ENCODE measurements around the gene IL22RA2. TPM values are rescaled to one million over a fixed set of nuclear protein-coding genes. Genes with fewer than 3 reads are reported as not detected.

The IL22RA2 gene
- total RNA-seq, 1 experiment from 2014 or later: not detected

DNA sequence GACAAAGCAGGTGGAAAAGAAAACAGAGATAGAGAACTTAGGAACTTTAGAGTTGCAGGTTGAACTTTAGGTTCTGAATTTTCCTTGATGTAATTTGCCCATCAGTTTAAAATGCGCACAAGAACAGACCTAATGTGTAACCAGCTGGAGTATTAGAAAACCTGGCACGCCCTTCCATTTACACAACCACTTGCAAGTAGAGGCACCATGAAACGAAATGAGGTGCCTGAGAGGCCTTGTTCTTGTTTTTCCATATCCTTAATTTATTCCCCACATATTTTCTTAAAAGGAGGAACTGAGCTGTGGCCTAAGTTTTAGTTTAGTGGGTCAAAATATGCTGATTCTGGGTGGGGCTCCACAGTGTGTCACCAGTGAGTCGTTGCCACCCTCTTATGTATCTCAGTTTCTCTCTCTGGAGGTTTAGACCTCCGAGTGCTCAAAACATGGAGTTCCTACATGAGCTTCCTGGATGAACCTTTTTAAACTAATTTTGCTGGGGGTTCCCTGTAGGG lies 17.2 kb upstream of the IL22RA2 start:
- H3K4me1 ChIP-seq (replicated peaks): 0 out of 2 replicates have a peak, but pooled peaks cover 2% of the 10 kb centered on the region
- no peaks in the 10 kb centered on the region for H3K27me3 ChIP-seq (replicated peaks)

DNA sequence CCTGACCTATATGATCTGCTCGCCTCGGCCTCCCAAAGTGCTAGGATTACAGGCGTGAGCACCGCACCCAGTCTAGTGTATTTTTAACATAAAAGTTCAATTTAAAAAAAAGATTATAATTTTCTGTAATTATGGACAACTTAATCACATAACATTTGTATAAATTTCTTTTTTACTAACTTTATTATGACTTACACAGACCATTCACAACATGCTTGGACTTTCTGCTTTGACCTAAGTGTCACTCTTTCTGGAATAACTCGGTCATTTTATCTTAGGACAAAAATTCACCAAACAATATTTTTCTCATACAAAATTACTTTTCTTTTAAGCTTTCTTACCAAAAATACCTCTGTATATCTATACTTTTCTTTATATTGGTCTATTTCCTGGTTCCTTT lies 15.4 kb upstream of the IL22RA2 start:
- no peaks in the 10 kb centered on the region for H3K36me3 ChIP-seq
- H3K4me3 ChIP-seq: no peak overlapping the region
- DNase-seq (ENCODE audit: low read depth in 1 of 2, low spot score in 2 of 2): peak in 1 of 2 experiments; percentile 15
- H3K4me1 ChIP-seq (replicated peaks): no peaks in the 10 kb centered on the region
- peaks cover 13% of the 10 kb centered on the region; the same call in 1 of the 2 replicates for H3K9me3 ChIP-seq (replicated peaks)
- no peaks in the 10 kb centered on the region for H3K27me3 ChIP-seq (replicated peaks)
- H3K27ac ChIP-seq: no peak overlapping the region

More for the DNA sequence above, 17.2 kb upstream of the IL22RA2 start:
- peaks cover 3% of the 10 kb centered on the region; the same call in 1 of the 2 replicates for H3K9me3 ChIP-seq (replicated peaks)
- no peaks in the 10 kb centered on the region for H3K36me3 ChIP-seq
- no peak overlapping the region for H3K27ac ChIP-seq
- H3K4me3 ChIP-seq: no peak overlapping the region
- DNase-seq (ENCODE audit: low read depth in 1 of 2, low spot score in 2 of 2): no peak

DNA sequence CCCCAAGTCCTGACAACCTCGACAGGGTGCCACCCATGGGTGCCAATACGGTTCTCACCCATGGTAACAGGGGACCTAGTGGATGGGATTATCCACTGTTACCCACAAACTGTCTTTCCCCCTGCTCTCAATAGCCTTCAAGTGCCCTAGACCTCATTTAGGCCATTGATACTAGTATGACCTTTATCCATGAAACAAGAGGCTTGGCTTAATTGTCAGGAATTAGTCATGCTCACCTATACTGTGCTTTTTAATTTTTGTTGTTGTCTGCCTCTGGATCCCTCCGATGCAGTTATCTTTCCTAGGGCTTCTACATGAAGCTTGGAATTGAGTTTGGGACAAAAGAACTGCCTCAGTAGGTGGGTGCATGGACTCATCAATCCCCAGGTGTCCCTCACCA lies 11.8 kb upstream of the IL22RA2 start:
- Histone ChIP-seq H3K27me3 (replicated peaks) (no peaks in the 10 kb centered on the region), H3K9me3 (replicated peaks) (peaks cover 13% of the 10 kb centered on the region), H3K4me3 (no peak overlapping the region), H3K36me3 (no peaks in the 10 kb centered on the region), H3K4me1 (replicated peaks) (no peaks in the 10 kb centered on the region), H3K27ac (no peak overlapping the region)
- no peak for DNase-seq (ENCODE audit: low read depth in 1 of 2, low spot score in 2 of 2)

GRCh38 chr6:137182654-137183073 lies 9.2 kb upstream of the IL22RA2 start:
- no peaks in the 10 kb centered on the region for H3K4me1 ChIP-seq (replicated peaks)
- H3K27ac ChIP-seq: no peak overlapping the region
- H3K9me3 ChIP-seq (replicated peaks): peaks cover 18% of the 10 kb centered on the region
- no peaks in the 10 kb centered on the region for H3K27me3 ChIP-seq (replicated peaks)
- no peak overlapping the region for H3K4me3 ChIP-seq
- DNase-seq (ENCODE audit: low read depth in 1 of 2, low spot score in 2 of 2): no peak
- H3K36me3 ChIP-seq: no peaks in the 10 kb centered on the region

DNA sequence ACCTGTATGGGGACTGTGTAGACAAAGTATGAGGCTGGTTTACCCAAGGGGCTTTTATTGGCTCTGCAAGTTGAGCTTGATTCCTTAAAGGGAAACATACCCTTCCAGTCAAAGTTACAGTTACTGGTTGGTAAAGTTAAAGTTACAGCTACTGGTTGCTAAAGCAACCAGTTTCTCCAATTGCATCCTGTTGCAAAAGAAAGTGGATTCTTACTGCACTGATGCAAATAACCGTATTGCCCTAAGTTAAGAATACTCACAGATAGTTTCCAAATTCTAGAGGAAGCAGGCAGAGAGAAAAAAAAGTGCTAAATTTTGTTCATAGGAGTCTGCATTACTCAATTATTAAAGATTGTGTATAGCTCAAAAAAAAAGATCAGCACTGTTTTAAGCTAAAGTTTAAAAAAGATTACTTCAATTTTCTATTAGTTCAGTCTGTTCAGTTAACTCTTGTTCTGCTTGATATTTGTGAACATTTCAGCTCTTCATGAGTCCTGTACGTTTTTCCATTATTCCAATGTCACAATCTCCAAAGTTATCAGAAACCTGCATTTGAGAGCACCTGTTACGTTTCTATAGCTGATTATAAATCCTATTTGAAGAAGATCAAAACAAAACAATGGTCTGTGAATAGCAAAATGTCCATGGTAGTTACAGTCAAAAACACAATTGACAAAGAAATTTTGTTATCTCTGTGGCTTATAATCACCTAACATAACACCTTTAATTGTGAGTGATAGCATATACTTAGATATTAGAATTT lies 8.6 kb upstream of the IL22RA2 start:
- no peak overlapping the region for H3K4me3 ChIP-seq

DNA sequence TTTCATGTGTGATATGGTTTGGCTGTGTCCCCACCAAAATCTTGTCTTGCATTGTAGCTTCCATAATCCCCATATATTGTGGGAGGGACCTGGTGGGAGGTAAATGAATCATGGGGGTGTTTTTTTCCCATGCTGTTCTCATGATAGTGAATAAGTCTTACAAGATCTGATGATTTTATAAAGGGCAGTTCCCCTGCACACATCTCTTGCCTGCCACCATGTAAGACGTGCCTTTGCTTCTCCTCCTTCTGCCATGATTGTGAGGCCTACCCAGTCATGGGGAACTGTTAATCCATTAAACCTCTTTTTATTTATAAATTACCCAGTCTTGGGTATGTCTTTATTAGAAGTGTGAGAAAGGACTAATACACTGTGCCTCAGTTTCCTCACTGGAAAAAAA lies 4.2 kb upstream of the IL22RA2 start:
- H3K9me3 ChIP-seq (replicated peaks): peaks cover 5% of the 10 kb centered on the region
- no peak overlapping the region for H3K27ac ChIP-seq
- H3K4me3 ChIP-seq: no peak overlapping the region
- DNase-seq (ENCODE audit: low read depth in 1 of 2, low spot score in 2 of 2): no peak
- no peaks in the 10 kb centered on the region for H3K36me3 ChIP-seq
- no peaks in the 10 kb centered on the region for H3K4me1 ChIP-seq (replicated peaks)
- H3K27me3 ChIP-seq (replicated peaks): no peaks in the 10 kb centered on the region

More for the DNA sequence above, 8.6 kb upstream of the IL22RA2 start:
- Histone ChIP-seq H3K36me3 (no peaks in the 10 kb centered on the region), H3K27ac (no peak overlapping the region), H3K4me1 (replicated peaks) (no peaks in the 10 kb centered on the region), H3K27me3 (replicated peaks) (no peaks in the 10 kb centered on the region), H3K9me3 (replicated peaks) (peaks cover 18% of the 10 kb centered on the region)
- no peak for DNase-seq (ENCODE audit: low read depth in 1 of 2, low spot score in 2 of 2)

GRCh38 chr6:137176729-137177128 lies 3.3 kb upstream of the IL22RA2 start:
- H3K36me3 ChIP-seq: no peaks in the 10 kb centered on the region
- H3K4me3 ChIP-seq: no peak overlapping the region
- peaks cover 5% of the 10 kb centered on the region for H3K9me3 ChIP-seq (replicated peaks)
- no peaks in the 10 kb centered on the region for H3K27me3 ChIP-seq (replicated peaks)
- DNase-seq (ENCODE audit: low read depth in 1 of 2, low spot score in 2 of 2): no peak
- no peaks in the 10 kb centered on the region for H3K4me1 ChIP-seq (replicated peaks)
- H3K27ac ChIP-seq: no peak overlapping the region

GRCh38 chr6:137175868-137176245 lies 2.4 kb upstream of the IL22RA2 start:
- Histone ChIP-seq H3K4me3 (no peak overlapping the region), H3K27me3 (replicated peaks) (no peaks in the 10 kb centered on the region; the same call in 1 of the 2 replicates), H3K4me1 (replicated peaks) (no peaks in the 10 kb centered on the region), H3K27ac (no peak overlapping the region), H3K36me3 (no peaks in the 10 kb centered on the region), H3K9me3 (replicated peaks) (peaks cover 5% of the 10 kb centered on the region)
- no peak for DNase-seq (ENCODE audit: low read depth in 1 of 2, low spot score in 2 of 2)

DNA sequence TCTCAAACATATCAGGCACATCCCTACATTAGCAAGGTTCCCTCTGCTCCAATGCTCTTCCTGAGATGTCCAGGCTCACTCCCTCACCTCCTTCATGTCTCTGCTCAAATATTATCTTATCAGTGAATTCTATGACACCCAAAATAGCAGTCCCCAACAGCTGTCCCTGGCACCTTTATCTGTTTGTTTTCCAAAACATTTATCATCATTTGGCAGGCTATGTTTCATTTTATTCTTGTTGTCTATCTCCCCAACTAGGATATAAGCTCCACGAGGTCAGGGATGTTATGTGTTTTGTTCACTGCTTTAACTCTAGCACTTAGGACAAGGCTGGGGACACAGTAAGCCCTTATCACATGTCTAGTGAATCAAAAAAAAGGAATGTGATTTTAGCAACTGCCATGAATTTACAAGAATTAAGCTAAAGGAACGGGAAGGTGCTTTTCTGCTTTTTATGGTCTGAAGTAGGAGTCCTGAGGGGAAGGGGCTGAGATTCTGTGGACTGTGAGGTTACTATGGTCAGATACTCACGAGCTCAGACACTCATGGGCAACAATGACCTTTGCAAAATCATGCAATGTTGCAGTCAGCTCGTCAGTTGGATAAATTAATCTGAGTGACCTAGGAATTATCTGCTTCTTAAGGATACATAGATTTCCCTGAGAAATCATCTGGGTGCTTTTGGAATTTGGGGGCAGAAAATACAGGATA lies 1.9 kb upstream of the IL22RA2 start:
- H3K9me3 ChIP-seq (replicated peaks): peaks cover 5% of the 10 kb centered on the region
- no peak for DNase-seq (ENCODE audit: low read depth in 1 of 2, low spot score in 2 of 2)
- no peak overlapping the region for H3K4me3 ChIP-seq
- no peak overlapping the region for H3K27ac ChIP-seq
- no peaks in the 10 kb centered on the region for H3K36me3 ChIP-seq
- no peaks in the 10 kb centered on the region; the same call in 1 of the 2 replicates for H3K27me3 ChIP-seq (replicated peaks)
- H3K4me1 ChIP-seq (replicated peaks): no peaks in the 10 kb centered on the region

GRCh38 chr6:137172734-137173431 lies 561 bp downstream of the IL22RA2 start:
- no peaks in the 10 kb centered on the region; the same call in 1 of the 2 replicates for H3K27me3 ChIP-seq (replicated peaks)
- H3K9me3 ChIP-seq (replicated peaks): peaks cover 2% of the 10 kb centered on the region
- H3K36me3 ChIP-seq: no peaks in the 10 kb centered on the region
- no peak overlapping the region for H3K27ac ChIP-seq
- DNase-seq (ENCODE audit: low read depth in 1 of 2, low spot score in 2 of 2): no peak
- no peaks in the 10 kb centered on the region for H3K4me1 ChIP-seq (replicated peaks)
- H3K4me3 ChIP-seq: no peak overlapping the region

- Histone ChIP-seq H3K9me3 (replicated peaks) (no peaks in the 10 kb centered on the region), H3K4me1 (replicated peaks) (no peaks in the 10 kb centered on the region), H3K27ac (no peak overlapping the region), H3K36me3 (no peaks in the 10 kb centered on the region), H3K4me3 (no peak overlapping the region), H3K27me3 (replicated peaks) (no peaks in the 10 kb centered on the region; the same call in 1 of the 2 replicates)
- no peak for DNase-seq (ENCODE audit: low read depth in 1 of 2, low spot score in 2 of 2)
Observed at GRCh38 chr6:137171824-137172733, 1.4 kb downstream of the IL22RA2 start.

DNA sequence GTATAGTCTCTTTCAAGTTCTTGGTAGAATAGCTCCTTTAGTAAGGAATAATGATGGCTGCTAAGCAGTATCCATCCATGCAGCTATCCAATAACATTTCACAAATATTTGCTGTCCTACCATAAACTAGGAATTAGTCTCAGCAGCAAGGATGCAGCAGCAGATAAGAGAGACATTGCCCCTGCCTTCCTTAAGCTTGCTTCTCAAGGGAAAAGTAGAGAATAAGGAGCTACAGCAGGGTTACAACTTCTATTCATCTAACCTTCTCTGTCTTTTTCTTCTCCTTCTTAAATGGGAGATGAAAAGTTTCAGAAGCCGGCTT lies 2.4 kb downstream of the IL22RA2 start:
- H3K9me3 ChIP-seq (replicated peaks): no peaks in the 10 kb centered on the region
- H3K4me1 ChIP-seq (replicated peaks): no peaks in the 10 kb centered on the region
- H3K4me3 ChIP-seq: no peak overlapping the region
- H3K27ac ChIP-seq: no peak overlapping the region
- DNase-seq (ENCODE audit: low read depth in 1 of 2, low spot score in 2 of 2): no peak
- H3K36me3 ChIP-seq: no peaks in the 10 kb centered on the region
- H3K27me3 ChIP-seq (replicated peaks): no peaks in the 10 kb centered on the region; the same call in 1 of the 2 replicates

Measured in SJSA1 (cell line).